Measurements from ENCODE around the gene EFCAB8.
"Not testable (repeated sequence)": the region's sequence is repeated elsewhere in the genome, so short reads cannot be mapped to it uniquely, and the experiment has no call there.

The EFCAB8 gene

DNA sequence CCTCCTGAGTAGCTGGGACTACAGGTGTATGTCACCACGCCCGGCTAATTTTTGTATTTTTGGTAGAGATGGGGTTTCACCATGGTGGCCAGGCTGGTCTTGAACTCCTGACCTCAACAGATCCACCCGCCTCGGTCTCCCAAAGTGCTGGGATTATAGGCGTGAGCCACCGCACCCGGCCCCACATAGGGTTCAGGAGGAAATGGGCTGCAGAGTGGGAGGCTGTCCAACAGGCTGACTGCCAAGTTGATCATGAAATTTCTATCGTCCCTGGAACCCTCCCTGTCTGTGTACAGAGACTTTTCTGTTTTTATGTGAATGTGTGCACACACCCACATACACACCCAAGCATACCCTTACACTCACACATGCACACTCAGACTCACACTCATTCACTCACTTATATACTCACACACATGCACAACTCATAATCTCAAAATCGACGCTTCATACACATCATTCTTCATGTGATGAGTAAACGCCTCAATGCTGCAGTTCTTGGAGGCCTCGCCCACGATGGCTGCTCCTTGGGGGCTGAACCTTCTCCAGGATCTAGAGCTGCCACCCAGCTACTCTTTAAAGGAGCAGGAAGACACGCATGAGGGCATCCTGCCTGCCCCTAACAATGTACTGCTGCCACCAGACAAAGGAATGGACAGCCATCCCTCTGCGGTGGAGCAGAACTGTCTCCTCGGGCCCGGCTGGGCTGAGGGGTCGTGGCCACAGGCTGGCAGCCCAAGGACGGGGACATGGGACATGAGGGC is 109.9 kb downstream of the EFCAB8 start:
- Histone ChIP-seq H3K9me3 (no peaks in the 10 kb centered on the region), H3K9ac (peak overlapping the region; percentile 68), H4K20me1 (no peaks in the 10 kb centered on the region), H3K27ac (peak overlapping the region; percentile 97), H3K27me3 (no peaks in the 10 kb centered on the region), H3K36me3 (no peaks in the 10 kb centered on the region), H3K4me2 (peak overlapping the region; percentile 99), H3K4me3 (no peak overlapping the region), H3K4me1 (peaks cover 96% of the 10 kb centered on the region)
- TF ChIP-seq Cebpa-rat (IDR thresholded peaks at IDR 0.05): no peak

- H3K36me3 ChIP-seq: no peaks in the 10 kb centered on the region
- peak overlapping the region; percentile 97 for H3K27ac ChIP-seq
- no peaks in the 10 kb centered on the region for H3K27me3 ChIP-seq
- H3K4me2 ChIP-seq: peak overlapping the region; percentile 99
- H3K4me1 ChIP-seq: peaks cover 96% of the 10 kb centered on the region
- no peak overlapping the region for H3K4me3 ChIP-seq
- H3K9me3 ChIP-seq: no peaks in the 10 kb centered on the region
- H3K9ac ChIP-seq: peak overlapping the region; percentile 68
- TF ChIP-seq Cebpa-rat (IDR thresholded peaks at IDR 0.05): no peak
- no peaks in the 10 kb centered on the region for H4K20me1 ChIP-seq
Measured at GRCh38 chr20:32969356-32970114, 110.8 kb downstream of the EFCAB8 start.

DNA sequence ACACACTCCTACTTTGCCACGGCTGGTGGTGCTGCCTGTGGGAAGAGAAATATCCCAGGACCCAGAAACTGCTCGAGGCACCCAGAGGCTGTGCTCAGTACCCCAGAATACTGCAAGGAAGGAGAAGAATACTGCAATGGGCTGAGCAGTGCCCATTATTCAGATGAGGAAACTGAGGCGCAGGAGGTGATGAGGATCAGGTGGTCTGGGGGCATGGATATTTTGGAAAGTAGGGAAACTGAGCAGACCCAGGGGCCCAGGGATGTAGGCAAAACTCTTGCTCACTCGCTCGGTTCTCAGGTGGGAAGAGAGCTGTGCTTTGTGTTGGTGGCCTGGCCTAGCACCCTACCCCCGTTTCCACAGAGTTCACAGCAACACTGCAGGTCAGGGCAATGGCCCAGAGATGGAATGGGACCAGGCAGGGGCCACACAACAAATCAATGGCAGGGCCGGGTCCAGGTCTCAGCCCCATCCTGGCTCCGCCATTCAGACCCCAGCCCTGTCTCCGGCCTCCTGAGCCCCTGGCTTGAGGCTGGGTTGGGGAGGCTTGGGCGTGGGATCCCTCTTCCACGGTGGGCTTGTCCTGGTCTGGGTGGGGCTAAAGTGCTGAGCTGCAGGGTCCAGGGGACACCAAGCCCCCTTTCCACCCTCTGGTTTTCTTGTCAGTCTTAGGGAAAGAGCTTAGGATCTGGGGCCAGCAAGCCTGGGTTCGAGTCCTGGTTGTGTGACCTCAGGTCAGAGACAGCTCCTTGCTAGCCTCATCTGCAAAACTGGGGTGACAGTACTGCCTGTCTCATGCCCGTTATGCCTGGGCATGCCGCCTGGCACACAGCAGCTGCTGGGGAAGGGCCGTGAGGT is 111.6 kb downstream of the EFCAB8 start:
- peak overlapping the region; percentile 82 for H3K9ac ChIP-seq
- H3K4me3 ChIP-seq: peak overlapping the region; percentile 57; the same call in 1 of the 2 replicates
- no peaks in the 10 kb centered on the region for H3K27me3 ChIP-seq
- H3K4me2 ChIP-seq: peak overlapping the region; percentile 99
- H3K27ac ChIP-seq: peak overlapping the region; percentile 97
- no peaks in the 10 kb centered on the region for H3K36me3 ChIP-seq
- TF ChIP-seq Cebpa-rat (IDR thresholded peaks at IDR 0.05): no peak
- no peaks in the 10 kb centered on the region for H4K20me1 ChIP-seq
- H3K9me3 ChIP-seq: no peaks in the 10 kb centered on the region
- peaks cover 100% of the 10 kb centered on the region for H3K4me1 ChIP-seq

DNA sequence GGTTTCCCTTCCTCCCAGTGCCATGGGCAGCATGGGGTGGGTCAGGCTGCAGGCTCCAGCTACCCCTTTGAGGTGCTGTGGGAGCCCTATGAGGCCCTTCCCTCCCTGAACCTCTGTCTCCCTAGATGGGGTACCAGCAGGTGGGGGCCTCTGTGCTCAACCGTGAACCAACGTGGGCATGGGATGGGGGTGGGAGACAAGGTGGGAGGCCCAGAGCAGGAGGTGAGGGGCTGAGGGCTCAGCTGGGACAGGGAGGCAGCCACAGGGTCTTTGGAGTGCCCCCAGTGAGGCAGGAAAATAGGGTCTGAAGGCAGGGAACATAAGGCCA is 112.2 kb downstream of the EFCAB8 start:
- TF ChIP-seq Cebpa-rat (IDR thresholded peaks at IDR 0.05): no peak
- Histone ChIP-seq H3K9ac (peak overlapping the region; percentile 82), H3K27me3 (no peaks in the 10 kb centered on the region), H3K9me3 (no peaks in the 10 kb centered on the region), H3K4me3 (peak overlapping the region; percentile 57), H4K20me1 (no peaks in the 10 kb centered on the region), H3K4me1 (peaks cover 100% of the 10 kb centered on the region), H3K27ac (peak overlapping the region; percentile 97), H3K4me2 (peak overlapping the region; percentile 99), H3K36me3 (no peaks in the 10 kb centered on the region)

DNA sequence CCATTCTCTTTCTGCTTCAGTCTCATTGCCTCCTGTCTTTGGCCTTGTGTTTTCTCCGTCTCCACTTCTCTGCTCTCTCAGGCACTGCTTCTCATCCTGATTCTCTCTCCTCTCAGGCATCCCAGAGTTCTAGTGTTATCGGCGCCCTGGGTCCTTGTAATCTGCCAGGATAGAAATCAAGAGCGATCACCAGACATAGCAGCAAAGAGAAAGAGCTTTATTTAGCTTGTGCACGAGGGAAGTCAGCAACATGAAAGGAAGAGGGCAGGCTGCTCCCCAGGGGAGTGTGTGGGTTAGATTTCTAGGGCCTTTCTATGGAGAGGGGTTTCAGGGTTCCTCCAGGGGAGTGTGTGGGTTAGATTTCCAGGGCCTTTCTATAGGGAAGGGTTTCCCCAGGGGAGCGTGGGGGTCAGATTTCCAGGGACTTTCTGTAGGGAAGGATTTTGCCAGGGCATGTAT is 113.0 kb downstream of the EFCAB8 start:
- Histone ChIP-seq H3K9me3 (no peaks in the 10 kb centered on the region), H3K27ac (peak overlapping the region; percentile 97), H3K27me3 (no peaks in the 10 kb centered on the region), H3K9ac (peak overlapping the region; percentile 82), H3K4me2 (peak overlapping the region; percentile 99), H3K4me3 (peak overlapping the region; percentile 57), H4K20me1 (no peaks in the 10 kb centered on the region), H3K36me3 (no peaks in the 10 kb centered on the region), H3K4me1 (peaks cover 100% of the 10 kb centered on the region)
- TF ChIP-seq Cebpa-rat (IDR thresholded peaks at IDR 0.05): no peak

GRCh38 chr20:32972181-32973076 is 113.7 kb downstream of the EFCAB8 start:
- Histone ChIP-seq H3K9ac (peak overlapping the region; percentile 82), H3K4me1 (peaks cover 100% of the 10 kb centered on the region), H3K4me3 (peak overlapping the region; percentile 57), H3K9me3 (no peaks in the 10 kb centered on the region), H3K27me3 (no peaks in the 10 kb centered on the region), H3K4me2 (peak overlapping the region; percentile 99), H4K20me1 (no peaks in the 10 kb centered on the region), H3K36me3 (no peaks in the 10 kb centered on the region), H3K27ac (peak overlapping the region; percentile 97)
- TF ChIP-seq Cebpa-rat (IDR thresholded peaks at IDR 0.05): no peak

GRCh38 chr20:32973077-32973717 is 114.5 kb downstream of the EFCAB8 start:
- Histone ChIP-seq H4K20me1 (no peaks in the 10 kb centered on the region), H3K9me3 (no peaks in the 10 kb centered on the region), H3K4me3 (peak overlapping the region; percentile 57; the same call in 1 of the 2 replicates), H3K36me3 (no peaks in the 10 kb centered on the region), H3K27ac (peak overlapping the region; percentile 97), H3K27me3 (no peaks in the 10 kb centered on the region), H3K4me1 (peaks cover 100% of the 10 kb centered on the region), H3K9ac (peak overlapping the region; percentile 82), H3K4me2 (peak overlapping the region; percentile 99)
- TF ChIP-seq Cebpa-rat (IDR thresholded peaks at IDR 0.05): no peak

DNA sequence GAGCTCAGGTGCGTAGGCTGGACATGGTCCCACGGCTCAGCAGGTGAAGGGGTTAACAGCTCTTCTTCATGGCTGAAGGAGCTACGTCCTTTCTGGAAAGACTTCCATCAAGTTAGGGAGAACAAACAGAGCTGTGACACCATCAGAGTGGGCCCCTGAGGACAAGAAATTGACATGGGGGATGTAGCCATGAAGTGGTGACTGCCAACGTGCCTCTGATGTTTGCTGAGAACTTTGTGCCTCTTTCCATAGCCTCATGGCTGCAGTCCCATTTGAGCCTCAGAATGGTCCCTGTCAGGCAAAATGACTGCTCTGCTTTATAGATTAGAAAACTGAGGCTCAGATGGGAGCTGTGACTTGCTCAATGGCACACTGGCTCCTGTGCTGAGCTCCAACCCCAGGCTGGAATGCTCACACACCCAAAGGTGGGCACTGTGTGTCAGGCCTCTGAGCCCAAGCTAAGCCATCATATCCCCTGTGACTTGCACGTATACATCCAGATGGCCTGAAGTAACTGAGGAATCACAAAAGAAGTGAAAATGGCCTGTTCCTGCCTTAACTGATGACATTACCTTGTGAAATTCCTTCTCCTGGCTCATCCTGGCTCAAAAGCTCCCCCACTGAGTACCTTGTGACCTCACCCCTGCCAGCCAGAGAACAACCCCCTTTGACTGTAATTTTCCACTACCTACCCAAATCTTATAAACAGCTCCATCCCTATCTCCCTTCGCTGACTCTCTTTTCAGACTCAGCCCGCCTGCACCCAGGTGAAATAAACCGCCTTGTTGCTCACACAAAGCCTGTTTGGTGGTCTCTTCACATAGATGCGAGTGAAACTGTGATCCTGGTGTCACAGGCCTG is 115.7 kb downstream of the EFCAB8 start:
- H3K9ac ChIP-seq: peak overlapping the region; percentile 12; the same call in 1 of the 2 replicates
- H4K20me1 ChIP-seq, H3K4me3 ChIP-seq, H3K27me3 ChIP-seq, H3K36me3 ChIP-seq, H3K9me3 ChIP-seq: not testable (repeated sequence)
- peak overlapping the region; percentile 97 for H3K27ac ChIP-seq
- H3K4me1 ChIP-seq: peaks cover 100% of the 10 kb centered on the region
- H3K4me2 ChIP-seq: peak overlapping the region; percentile 99

DNA sequence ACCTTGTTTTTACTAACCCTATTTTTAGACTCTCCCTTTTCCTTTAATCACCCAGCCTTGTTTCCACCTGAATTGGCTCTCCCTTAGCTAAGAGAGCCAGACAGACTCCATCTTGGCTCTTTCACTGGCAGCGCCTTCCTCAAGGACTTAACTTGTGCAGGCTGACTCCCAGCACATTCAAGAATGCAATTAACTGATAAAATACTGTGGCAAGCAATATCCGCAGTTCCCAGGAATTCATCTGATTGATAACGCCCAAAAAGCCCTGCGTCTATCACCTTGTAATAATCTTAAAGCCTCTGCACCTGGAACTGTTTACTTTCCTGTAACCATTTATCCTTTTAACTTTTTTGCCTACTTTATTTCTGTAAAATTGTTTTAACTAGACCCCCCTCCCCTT is 116.4 kb downstream of the EFCAB8 start:
- Histone ChIP-seq H3K4me1 (peaks cover 100% of the 10 kb centered on the region), H3K9ac (peak overlapping the region; percentile 12; the same call in 1 of the 2 replicates), H3K27ac (peak overlapping the region; percentile 97), H3K4me2 (peak overlapping the region; percentile 99)
- not testable (repeated sequence) for H3K36me3 ChIP-seq, H3K9me3 ChIP-seq, H3K4me3 ChIP-seq, H4K20me1 ChIP-seq, H3K27me3 ChIP-seq

All from BLaER1 (cell line).